Liver (tissue), 9 donors: ENCODE results near the gene ADAM11. TPM values are rescaled to one million over a fixed set of nuclear protein-coding genes. Genes with fewer than 3 reads are reported as not detected.

Source experiments
- DNase-seq: peaks from one replicate; pipeline ENCODE4 v3.0.0-alpha.2; 2017; ENCODE audit warnings: low spot score
- H3K27ac ChIP-seq, 2 donors: one replicate each; pipeline ENCODE4 v1.7.0; 2013; ENCODE audit warnings: inconsistent platforms in 2 of 2, low read length in 2 of 2, control low read depth in 1 of 2, low read depth in 1 of 2, mild to moderate bottlenecking in 1 of 2
- H3K27me3 ChIP-seq, 4 donors: one replicate each; pipeline versions ENCODE4 v1.6.1 to v1.7.0; 2013; ENCODE audit warnings: low read length in 3 of 4, inconsistent platforms in 1 of 4, mild to moderate bottlenecking in 1 of 4, moderate library complexity in 1 of 4; ENCODE audit not compliant: control insufficient read depth in 4 of 4, insufficient read depth in 4 of 4
- H3K36me3 ChIP-seq, 4 donors: one replicate each; pipeline versions ENCODE4 v1.6.1 to v1.7.0; 2013; ENCODE audit warnings: low read length in 3 of 4, mild to moderate bottlenecking in 3 of 4, low read depth in 1 of 4, moderate library complexity in 1 of 4; ENCODE audit not compliant: control insufficient read depth in 4 of 4, insufficient read depth in 3 of 4
- H3K4me1 ChIP-seq, 4 donors: one replicate each; pipeline versions ENCODE4 v1.6.1 to v1.7.0; 2013; ENCODE audit warnings: low read length in 3 of 4, mild to moderate bottlenecking in 3 of 4, moderate library complexity in 1 of 4; ENCODE audit not compliant: control insufficient read depth in 4 of 4, insufficient read depth in 4 of 4
- H3K4me3 ChIP-seq, 3 donors: one replicate each; pipeline versions ENCODE4 v1.6.1 to v1.7.0; 2013; ENCODE audit warnings: low read length in 3 of 3, control low read depth in 1 of 3, low read depth in 1 of 3, mild to moderate bottlenecking in 1 of 3
- H3K9ac ChIP-seq, 2 donors: one replicate each; pipeline ENCODE4 v1.7.0; 2013; ENCODE audit warnings: low read length in 2 of 2, mild to moderate bottlenecking in 2 of 2, moderate library complexity in 2 of 2, control low read depth in 1 of 2, low read depth in 1 of 2
- H3K9me3 ChIP-seq, 4 donors: one replicate each; pipeline versions ENCODE4 v1.6.1 to v1.7.0; 2013; ENCODE audit warnings: low read length in 3 of 4; ENCODE audit not compliant: control insufficient read depth in 4 of 4
- EGR1 ChIP-seq, 2 donors: IDR thresholded peaks; 2 replicates each; pipeline ENCODE4 v1.6.1; 2016 to 2018; ENCODE audit warnings: antibody characterized with exemption in 2 of 2, low read depth in 2 of 2
- FOXA1 ChIP-seq: IDR thresholded peaks from 2 replicates; pipeline ENCODE4 v1.6.1; 2016; ENCODE audit warnings: antibody characterized with exemption
- FOXA2 ChIP-seq: IDR thresholded peaks from 2 replicates; pipeline ENCODE4 v1.6.1; 2016; ENCODE audit warnings: antibody characterized with exemption
- GABPA ChIP-seq, 2 donors: IDR thresholded peaks in 1 of 2; conservative IDR thresholded peaks in 1 of 2; 2 replicates each; pipeline ENCODE4 v1.6.1; 2016; ENCODE audit warnings: antibody characterized with exemption in 2 of 2, mild to moderate bottlenecking in 1 of 2, moderate library complexity in 1 of 2
- HNF4A ChIP-seq, 2 donors: conservative IDR thresholded peaks; 2 replicates each; pipeline ENCODE4 v1.6.1; 2016; ENCODE audit warnings: antibody characterized with exemption in 2 of 2, mild to moderate bottlenecking in 2 of 2
- HNF4G ChIP-seq: IDR thresholded peaks from 2 replicates; pipeline ENCODE4 v1.6.1; 2016; ENCODE audit warnings: antibody characterized with exemption
- JUND ChIP-seq, 2 donors: IDR thresholded peaks; 2 replicates each; pipeline ENCODE4 v1.6.1; 2016; ENCODE audit warnings: antibody characterized with exemption in 2 of 2
- NR2F2 ChIP-seq: IDR thresholded peaks from 2 replicates; pipeline ENCODE4 v1.6.1; 2016; ENCODE audit warnings: antibody characterized with exemption
- RAD21 ChIP-seq, 2 donors: IDR thresholded peaks; 2 replicates each; pipeline ENCODE4 v1.6.1; 2016; ENCODE audit warnings: antibody characterized with exemption in 2 of 2, mild to moderate bottlenecking in 2 of 2
- REST ChIP-seq: IDR thresholded peaks from 2 replicates; pipeline ENCODE4 v1.6.1; 2016; ENCODE audit warnings: antibody characterized with exemption, mild to moderate bottlenecking
- RXRA ChIP-seq, 2 donors: IDR thresholded peaks; 2 replicates each; pipeline ENCODE4 v1.6.1; 2017 to 2018; ENCODE audit warnings: antibody characterized with exemption in 2 of 2, mild to moderate bottlenecking in 1 of 2
- SP1 ChIP-seq: IDR thresholded peaks from 2 replicates; pipeline ENCODE4 v1.6.1; 2018; ENCODE audit warnings: antibody characterized with exemption, mild to moderate bottlenecking
- TAF1 ChIP-seq: conservative IDR thresholded peaks from 2 replicates; pipeline ENCODE4 v1.6.1; 2016; ENCODE audit warnings: antibody characterized with exemption, mild to moderate bottlenecking
- YY1 ChIP-seq: IDR thresholded peaks from 2 replicates; pipeline ENCODE4 v1.6.1; 2016; ENCODE audit warnings: antibody characterized with exemption, mild to moderate bottlenecking
- ZBTB33 ChIP-seq: IDR thresholded peaks from 2 replicates; pipeline ENCODE4 v1.6.1; 2016; ENCODE audit warnings: antibody characterized with exemption
- WGBS: extraction: QIAGEN DNeasy Blood & Tissue Kit; methylation state at CpG from one replicate; pipeline ENCODE4 v1.1.7; 2013; 5-methylcytosine and 5-hydroxymethylcytosine counted together
- polyA plus RNA-seq, 2 donors: library from polyadenylated mRNA; stranded (reverse) in 1 of 2; unstranded in 1 of 2; fragments of 200-250 nt in 1 of 2; fragments of >200 nt in 1 of 2; fragmentation: Nextera tagmentation in 1 of 2; extraction: Ambion mirVana in 1 of 2; gene quantifications; one replicate each; pipeline versions ENCODE4 v1.2.1 to v1.2.3, GENCODE V29; 2013 to 2015
- total RNA-seq, 2 donors: library from RNA; depleted of rRNA; stranded (reverse); fragments of >200 nt; gene quantifications; one replicate each; pipeline ENCODE4 v1.2.3, GENCODE V29; 2014
- TF ChIP-seq, protein P1 (sequence below): fragments of 150-350 bp; IDR thresholded peaks from 2 replicates; pipeline ENCODE4 v1.5.1; 2017; ENCODE audit warnings: improper control_type of control experiment, low read depth, low read length; ENCODE audit not compliant: missing input control
- TF ChIP-seq, protein P2 (sequence below): IDR thresholded peaks from 2 replicates; pipeline ENCODE4 v1.6.1; 2016; ENCODE audit warnings: antibody characterized with exemption
- TF ChIP-seq, protein P3 (sequence below): IDR thresholded peaks from 2 replicates; pipeline ENCODE4 v1.6.1; 2016; ENCODE audit warnings: antibody characterized with exemption
- donor health status: healthy.
- donor health status: healthy.
- donor health status: healthy.
- donor health status: healthy.
- donor health status: healthy.

Gene ADAM11
- total and polyA plus RNA-seq, 4 donors, result 0.06 to 1.1 (median 0.08) TPM; not detected in 1

- TF ChIP-seq, protein P1, sequence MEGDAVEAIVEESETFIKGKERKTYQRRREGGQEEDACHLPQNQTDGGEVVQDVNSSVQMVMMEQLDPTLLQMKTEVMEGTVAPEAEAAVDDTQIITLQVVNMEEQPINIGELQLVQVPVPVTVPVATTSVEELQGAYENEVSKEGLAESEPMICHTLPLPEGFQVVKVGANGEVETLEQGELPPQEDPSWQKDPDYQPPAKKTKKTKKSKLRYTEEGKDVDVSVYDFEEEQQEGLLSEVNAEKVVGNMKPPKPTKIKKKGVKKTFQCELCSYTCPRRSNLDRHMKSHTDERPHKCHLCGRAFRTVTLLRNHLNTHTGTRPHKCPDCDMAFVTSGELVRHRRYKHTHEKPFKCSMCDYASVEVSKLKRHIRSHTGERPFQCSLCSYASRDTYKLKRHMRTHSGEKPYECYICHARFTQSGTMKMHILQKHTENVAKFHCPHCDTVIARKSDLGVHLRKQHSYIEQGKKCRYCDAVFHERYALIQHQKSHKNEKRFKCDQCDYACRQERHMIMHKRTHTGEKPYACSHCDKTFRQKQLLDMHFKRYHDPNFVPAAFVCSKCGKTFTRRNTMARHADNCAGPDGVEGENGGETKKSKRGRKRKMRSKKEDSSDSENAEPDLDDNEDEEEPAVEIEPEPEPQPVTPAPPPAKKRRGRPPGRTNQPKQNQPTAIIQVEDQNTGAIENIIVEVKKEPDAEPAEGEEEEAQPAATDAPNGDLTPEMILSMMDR, result no peak
- TF ChIP-seq HNF4A (conservative IDR thresholded peaks at IDR 0.05), result no peak
- TF ChIP-seq JUND (IDR thresholded peaks at IDR 0.05), result no peak
- TF ChIP-seq FOXA2, result no peak
- no peak for TF ChIP-seq NR2F2
- TF ChIP-seq, protein P2, sequence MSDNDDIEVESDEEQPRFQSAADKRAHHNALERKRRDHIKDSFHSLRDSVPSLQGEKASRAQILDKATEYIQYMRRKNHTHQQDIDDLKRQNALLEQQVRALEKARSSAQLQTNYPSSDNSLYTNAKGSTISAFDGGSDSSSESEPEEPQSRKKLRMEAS, result no peak
Observed at GRCh38 chr17:44781551-44782325, 22.9 kb downstream of the ADAM11 start (continued).

DNA sequence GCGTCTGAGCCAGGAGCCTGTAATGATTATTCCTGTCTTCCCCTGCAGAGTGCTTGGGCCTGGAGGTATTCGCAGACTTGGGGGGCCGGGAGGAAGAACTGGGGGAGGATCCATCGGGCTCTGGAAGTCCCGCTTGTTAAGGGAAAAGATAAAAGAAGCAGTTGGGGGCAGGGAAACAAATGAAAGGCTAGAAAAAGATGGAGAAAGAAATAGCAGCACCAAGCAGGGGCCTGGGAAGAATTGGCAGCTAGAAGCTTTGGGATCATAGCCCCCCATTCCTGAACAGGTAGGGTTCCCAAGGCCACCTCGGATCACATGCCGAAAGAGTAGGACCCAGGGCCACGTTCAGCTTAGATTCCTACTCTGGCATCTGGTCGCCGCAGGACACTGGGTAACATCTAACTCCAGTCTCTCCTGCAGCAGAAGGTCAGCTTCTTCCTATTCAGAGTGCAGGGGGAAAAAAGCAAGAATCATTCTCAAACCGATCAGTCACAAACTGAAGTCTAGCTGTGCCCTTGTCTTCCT lies 23.6 kb downstream of the ADAM11 start:
- no peaks in the 10 kb centered on the region for H3K27me3 ChIP-seq
- no peaks in the 10 kb centered on the region for H3K36me3 ChIP-seq
- no peak overlapping the region for H3K9ac ChIP-seq
- no peak overlapping the region for H3K4me3 ChIP-seq
- WGBS, result 62% methylated on average over 11 of the region's 11 CpGs
- no peak for TF ChIP-seq SP1
- TF ChIP-seq, protein P2, result no peak
- TF ChIP-seq, protein P3, sequence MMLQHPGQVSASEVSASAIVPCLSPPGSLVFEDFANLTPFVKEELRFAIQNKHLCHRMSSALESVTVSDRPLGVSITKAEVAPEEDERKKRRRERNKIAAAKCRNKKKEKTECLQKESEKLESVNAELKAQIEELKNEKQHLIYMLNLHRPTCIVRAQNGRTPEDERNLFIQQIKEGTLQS, result no peak
- TF ChIP-seq NR2F2, result no peak
- no peak for TF ChIP-seq GABPA (IDR thresholded peaks at IDR 0.05 in 1 of 2, conservative IDR thresholded peaks at IDR 0.05 in 1 of 2)
- TF ChIP-seq FOXA1, result no peak
- TF ChIP-seq HNF4G, result no peak
- TF ChIP-seq HNF4A (conservative IDR thresholded peaks at IDR 0.05), result no peak
- TF ChIP-seq RAD21 (IDR thresholded peaks at IDR 0.05), result no peak
- no peak for TF ChIP-seq REST
- no peak for TF ChIP-seq ZBTB33
- no peak for TF ChIP-seq RXRA (IDR thresholded peaks at IDR 0.05)
- no peak for TF ChIP-seq FOXA2
- TF ChIP-seq JUND (IDR thresholded peaks at IDR 0.05), result no peak
- no peak for TF ChIP-seq EGR1 (IDR thresholded peaks at IDR 0.05; ENCODE audit: low read depth in 2 of 2)
- TF ChIP-seq TAF1, result no peak
- TF ChIP-seq, protein P1, result no peak
- no peak for TF ChIP-seq YY1
- no peaks in the 10 kb centered on the region for H3K9me3 ChIP-seq
- DNase-seq, result no peak
- peaks cover 0 to 8% (median 3%) of the 10 kb centered on the region in 4 donors for H3K4me1 ChIP-seq
- no peak overlapping the region for H3K27ac ChIP-seq
